AG04450 (cell line): Measurements from ENCODE around the gene TLR4. TPM values are rescaled to one million over a fixed set of nuclear protein-coding genes. Genes with fewer than 3 reads are reported as not detected.

Source experiments
- CTCF ChIA-PET: fragments of 300-600, 350-600 bp; formaldehyde crosslinking; extraction: SDS; loops from one replicate; lab custom pipeline; 2022; ENCODE audit warnings: antibody characterized with exemption, inconsistent platforms; lab: Charles Lee
- POLR2A ChIA-PET: fragments of 350-600 bp; formaldehyde crosslinking; extraction: SDS; loops from one replicate; lab custom pipeline; 2021; ENCODE audit warnings: antibody characterized with exemption, inconsistent platforms; lab: Yijun Ruan, JAX
- DNase-seq: peaks from one replicate; pipeline ENCODE4 v3.0.0-alpha.2; 2011; ENCODE audit warnings: low read depth, low spot score
- H3K27ac ChIP-seq: one replicate; pipeline ENCODE4 v1.5.1; 2012; ENCODE audit warnings: low read depth, low read length, control low read depth
- H3K27me3 ChIP-seq: one replicate; pipeline ENCODE4 v1.6.0; 2012; ENCODE audit warnings: low read length; ENCODE audit not compliant: control insufficient read depth, insufficient read depth
- H3K4me3 ChIP-seq: 2 replicates; pipeline ENCODE4 v1.5.1; 2011; ENCODE audit warnings: mild to moderate bottlenecking, low read depth, low read length, control low read depth
- H3K9me3 ChIP-seq: 2 replicates; pipeline ENCODE4 v1.5.1; 2012; ENCODE audit warnings: low read length; ENCODE audit not compliant: control insufficient read depth, insufficient read depth
- polyA plus RNA-seq: library from polyadenylated mRNA; depleted of rRNA; stranded (reverse); fragments of >200 nt; gene quantifications from 2 replicates; pipeline ENCODE4 v1.2.3, GENCODE V29; 2011
- TF ChIP-seq, protein P1 (sequence below): IDR thresholded peaks from 2 replicates; pipeline ENCODE4 v1.5.1; 2011; ENCODE audit warnings: low read depth, low read length, control low read depth, inconsistent platforms

The TLR4 gene
- polyA plus RNA-seq, 1 experiment = not detected

- H3K27ac ChIP-seq = no peak overlapping the region
- H3K9me3 ChIP-seq = peaks cover 11% of the 10 kb centered on the region; the same call in 1 of the 2 replicates
- TF ChIP-seq, protein P1, sequence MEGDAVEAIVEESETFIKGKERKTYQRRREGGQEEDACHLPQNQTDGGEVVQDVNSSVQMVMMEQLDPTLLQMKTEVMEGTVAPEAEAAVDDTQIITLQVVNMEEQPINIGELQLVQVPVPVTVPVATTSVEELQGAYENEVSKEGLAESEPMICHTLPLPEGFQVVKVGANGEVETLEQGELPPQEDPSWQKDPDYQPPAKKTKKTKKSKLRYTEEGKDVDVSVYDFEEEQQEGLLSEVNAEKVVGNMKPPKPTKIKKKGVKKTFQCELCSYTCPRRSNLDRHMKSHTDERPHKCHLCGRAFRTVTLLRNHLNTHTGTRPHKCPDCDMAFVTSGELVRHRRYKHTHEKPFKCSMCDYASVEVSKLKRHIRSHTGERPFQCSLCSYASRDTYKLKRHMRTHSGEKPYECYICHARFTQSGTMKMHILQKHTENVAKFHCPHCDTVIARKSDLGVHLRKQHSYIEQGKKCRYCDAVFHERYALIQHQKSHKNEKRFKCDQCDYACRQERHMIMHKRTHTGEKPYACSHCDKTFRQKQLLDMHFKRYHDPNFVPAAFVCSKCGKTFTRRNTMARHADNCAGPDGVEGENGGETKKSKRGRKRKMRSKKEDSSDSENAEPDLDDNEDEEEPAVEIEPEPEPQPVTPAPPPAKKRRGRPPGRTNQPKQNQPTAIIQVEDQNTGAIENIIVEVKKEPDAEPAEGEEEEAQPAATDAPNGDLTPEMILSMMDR = no peak
- H3K27me3 ChIP-seq = no peaks in the 10 kb centered on the region
- POLR2A ChIA-PET = no interaction called here
- DNase-seq = no peak
- CTCF ChIA-PET = no interaction called here
- H3K4me3 ChIP-seq = no peak overlapping the region
These were observed 32.7 kb upstream of the TLR4 start for GRCh38 chr9:117671468-117671867.

- Histone ChIP-seq H3K27ac (no peak overlapping the region), H3K9me3 (peaks cover 11% of the 10 kb centered on the region; the same call in 1 of the 2 replicates), H3K4me3 (no peak overlapping the region), H3K27me3 (no peaks in the 10 kb centered on the region)
- ChIA-PET POLR2A (no interaction called here), CTCF (no interaction called here)
- TF ChIP-seq, protein P1 = no peak
- DNase-seq = no peak
These were observed 31.8 kb upstream of the TLR4 start for GRCh38 chr9:117672369-117672768.

DNA sequence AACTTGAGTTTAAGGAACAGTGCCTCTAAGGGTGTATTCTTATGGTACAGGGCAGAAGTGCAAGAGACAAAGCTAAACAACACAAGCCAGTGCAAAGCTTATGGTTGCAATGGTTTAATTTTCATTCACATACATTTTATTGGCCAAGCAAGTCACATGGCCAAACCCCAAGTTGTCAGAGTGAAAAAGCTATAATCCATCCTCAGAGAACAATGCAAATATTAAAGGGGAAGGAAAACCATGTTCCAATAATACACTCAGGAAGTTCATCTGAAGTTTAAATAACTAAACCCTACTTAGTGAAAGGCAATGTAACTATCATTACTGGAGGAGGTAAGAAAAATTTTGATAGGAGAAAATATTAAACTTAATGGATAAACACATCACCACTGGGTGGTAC, 26.6 kb upstream of the TLR4 start:
- ChIA-PET CTCF (no interaction called here), POLR2A (no interaction called here)
- no peaks in the 10 kb centered on the region for H3K27me3 ChIP-seq
- H3K4me3 ChIP-seq = no peak overlapping the region
- TF ChIP-seq, protein P1 = no peak
- no peak for DNase-seq
- no peak overlapping the region for H3K27ac ChIP-seq
- H3K9me3 ChIP-seq = no peaks in the 10 kb centered on the region

- TF ChIP-seq, protein P1 = no peak
- ChIA-PET POLR2A (no interaction called here), CTCF (no interaction called here)
- no peaks in the 10 kb centered on the region for H3K9me3 ChIP-seq
- DNase-seq = no peak
- no peaks in the 10 kb centered on the region for H3K27me3 ChIP-seq
- H3K4me3 ChIP-seq = no peak overlapping the region
- no peak overlapping the region for H3K27ac ChIP-seq
These were observed 25.3 kb upstream of the TLR4 start for GRCh38 chr9:117678871-117679270.

- CTCF ChIA-PET = no interaction called here
- Histone ChIP-seq H3K4me3 (no peak overlapping the region), H3K27ac (no peak overlapping the region), H3K9me3 (no peaks in the 10 kb centered on the region), H3K27me3 (no peaks in the 10 kb centered on the region)
- POLR2A ChIA-PET = no interaction called here
- TF ChIP-seq, protein P1 = no peak
- no peak for DNase-seq
These were observed 24.8 kb upstream of the TLR4 start for GRCh38 chr9:117679416-117679815.
